Endodermal cell (in vitro differentiated cells): ENCODE data around the gene CETN3. TPM values are rescaled to one million over a fixed set of nuclear protein-coding genes. Genes with fewer than 3 reads are reported as not detected.

Experiments used
- DNase-seq: peaks from one replicate; pipeline ENCODE4 v3.0.0-alpha.2; 2017
- H3K27ac ChIP-seq: 2 replicates; pipeline ENCODE4 v1.5.1; 2013; ENCODE audit warnings: mild to moderate bottlenecking, low read depth, low read length, moderate library complexity
- H3K27me3 ChIP-seq: 2 replicates; pipeline ENCODE4 v1.6.1; 2013; ENCODE audit warnings: mild to moderate bottlenecking, low read length, moderate library complexity; ENCODE audit not compliant: insufficient read depth, control insufficient read depth, poor library complexity, severe bottlenecking
- H3K36me3 ChIP-seq: 2 replicates; pipeline ENCODE4 v1.7.0; 2013; ENCODE audit warnings: mild to moderate bottlenecking, low read length, moderate library complexity; ENCODE audit not compliant: control insufficient read depth, insufficient read depth
- H3K4me1 ChIP-seq: one replicate; pipeline ENCODE4 v1.7.0; 2013; ENCODE audit warnings: low read length; ENCODE audit not compliant: control insufficient read depth, insufficient read depth
- H3K4me3 ChIP-seq: 2 replicates; pipeline ENCODE4 v1.5.1; 2013; ENCODE audit warnings: mild to moderate bottlenecking, low read length, moderate library complexity
- H3K9ac ChIP-seq: 2 replicates; pipeline ENCODE4 v1.6.1; 2013; ENCODE audit warnings: mild to moderate bottlenecking, low read length, moderate library complexity; ENCODE audit not compliant: poor library complexity, severe bottlenecking; ENCODE audit errors: extremely low read depth
- H3K9me3 ChIP-seq: 2 replicates; pipeline ENCODE4 v1.6.1; 2013; ENCODE audit warnings: mild to moderate bottlenecking, low read length, moderate library complexity; ENCODE audit not compliant: control insufficient read depth
- H3K27ac Mint-ChIP-seq: 2 replicates; pipeline ENCODE4 v1.8.0; 2020; ENCODE audit warnings: mixed read lengths
- H3K27me3 Mint-ChIP-seq: 2 replicates; pipeline ENCODE4 v1.8.0; 2021; ENCODE audit warnings: mild to moderate bottlenecking, mixed read lengths; ENCODE audit not compliant: insufficient read depth
- H3K36me3 Mint-ChIP-seq: 2 replicates; pipeline ENCODE4 v1.8.0; 2020; ENCODE audit warnings: low read depth, mixed read lengths
- H3K4me1 Mint-ChIP-seq: 2 replicates; pipeline ENCODE4 v1.8.0; 2020; ENCODE audit warnings: mixed read lengths
- H3K4me3 Mint-ChIP-seq: 2 replicates; pipeline ENCODE4 v1.8.0; 2020; ENCODE audit warnings: mild to moderate bottlenecking, moderate library complexity, mixed read lengths
- H3K9me3 Mint-ChIP-seq: 2 replicates; pipeline ENCODE4 v1.8.0; 2020; ENCODE audit warnings: mild to moderate bottlenecking, mixed read lengths
- CTCF ChIP-seq: fragments of 200-600 bp; sonication (generic); conservative IDR thresholded peaks from 2 replicates; pipeline ENCODE4 v1.5.0; 2021; ENCODE audit warnings: antibody characterized with exemption, mild to moderate bottlenecking
- WGBS, 2 experiments: methylation state at CpG; one replicate each; pipeline versions ENCODE4 v1.1.5 to v1.1.7; 2013; ENCODE audit warnings: missing lambda C conversion rate in 2 of 2, mixed read lengths in 1 of 2; ENCODE audit not compliant: insufficient coverage in 1 of 2, insufficient read length in 1 of 2; 5-methylcytosine and 5-hydroxymethylcytosine counted together
- total RNA-seq, 2 donors: library from RNA; stranded (reverse); fragmentation: NEBNext Ultra II Directional in 1 of 2; extraction: Animal tissue kit (Norgen Biotek cat#: 25700) in 1 of 2; gene quantifications; 2 replicates in 1 of 2; 3 replicates in 1 of 2; pipeline ENCODE4 v1.2.1, GENCODE V29; 2021

The CETN3 gene
- total RNA-seq, 2 donors from 2014 or later = 50.7 to 65.1 TPM

DNA sequence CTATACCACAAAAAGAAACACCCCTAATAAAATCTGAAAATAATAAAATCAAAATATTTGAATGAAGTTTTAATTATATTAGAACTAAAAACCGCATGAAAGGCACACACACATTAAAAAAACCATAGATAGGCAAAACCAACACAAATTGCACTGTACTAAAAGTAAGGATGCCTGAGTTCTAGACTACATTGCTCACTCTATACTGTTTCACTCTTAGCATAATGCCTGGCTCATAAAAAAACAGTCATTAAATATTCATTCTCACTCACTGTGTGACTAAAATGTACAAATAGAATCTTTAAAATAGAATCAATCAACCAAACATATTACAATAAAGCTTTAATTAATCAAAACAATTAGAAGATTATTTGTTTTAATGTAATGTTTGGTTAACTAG lies 41.7 kb downstream of the CETN3 start:
- H3K4me1 Mint-ChIP-seq = peaks cover 3% of the 10 kb centered on the region
- 93% methylated on average over 1 of the region's 1 CpG; no CpG with 5 or more reads in 1 of the 2 experiments for WGBS, 2 experiments
- peaks cover 11% of the 10 kb centered on the region for H3K36me3 Mint-ChIP-seq

GRCh38 chr5:90366948-90367347 lies 42.6 kb downstream of the CETN3 start:
- peaks cover 24% of the 10 kb centered on the region for H3K9me3 ChIP-seq
- H3K9me3 Mint-ChIP-seq = peaks cover 30% of the 10 kb centered on the region
- H3K27me3 ChIP-seq = no peaks in the 10 kb centered on the region
- no peak overlapping the region for H3K9ac ChIP-seq
- 29 to 71% methylated on average over 1 to 3 of the region's 3 CpGs for WGBS, 2 experiments
- H3K36me3 ChIP-seq = no peaks in the 10 kb centered on the region
- H3K27ac ChIP-seq = no peak overlapping the region
- H3K27me3 Mint-ChIP-seq = no peaks in the 10 kb centered on the region
- peaks cover 3% of the 10 kb centered on the region for H3K4me1 Mint-ChIP-seq
- no peak overlapping the region for H3K27ac Mint-ChIP-seq
- no peaks in the 10 kb centered on the region for H3K4me1 ChIP-seq
- no peak for TF ChIP-seq CTCF
- no peak for DNase-seq
- H3K4me3 Mint-ChIP-seq = no peak overlapping the region
- peaks cover 9% of the 10 kb centered on the region for H3K36me3 Mint-ChIP-seq
- no peak overlapping the region for H3K4me3 ChIP-seq

More for the DNA sequence above, 41.7 kb downstream of the CETN3 start:
- Histone ChIP-seq H3K27ac (no peak overlapping the region), H3K4me1 (no peaks in the 10 kb centered on the region), H3K36me3 (no peaks in the 10 kb centered on the region), H3K4me3 (no peak overlapping the region), H3K27me3 (no peaks in the 10 kb centered on the region), H3K9me3 (peaks cover 29% of the 10 kb centered on the region), H3K9ac (no peak overlapping the region)
- no peak overlapping the region for H3K4me3 Mint-ChIP-seq
- no peak for DNase-seq
- H3K9me3 Mint-ChIP-seq = peaks cover 37% of the 10 kb centered on the region
- H3K27me3 Mint-ChIP-seq = no peaks in the 10 kb centered on the region
- no peak for TF ChIP-seq CTCF
- no peak overlapping the region for H3K27ac Mint-ChIP-seq

- H3K27ac Mint-ChIP-seq = no peak overlapping the region
- no peaks in the 10 kb centered on the region for H3K36me3 Mint-ChIP-seq
- H3K27me3 Mint-ChIP-seq = no peaks in the 10 kb centered on the region
- DNase-seq = no peak
- Histone ChIP-seq H3K9me3 (peaks cover 8% of the 10 kb centered on the region), H3K36me3 (no peaks in the 10 kb centered on the region), H3K4me3 (no peak overlapping the region), H3K27ac (no peak overlapping the region), H3K4me1 (no peaks in the 10 kb centered on the region), H3K27me3 (no peaks in the 10 kb centered on the region), H3K9ac (no peak overlapping the region)
- H3K4me1 Mint-ChIP-seq = peaks cover 3% of the 10 kb centered on the region
- H3K4me3 Mint-ChIP-seq = no peak overlapping the region
- TF ChIP-seq CTCF = no peak
- peaks cover 14% of the 10 kb centered on the region for H3K9me3 Mint-ChIP-seq
These were observed 44.2 kb downstream of the CETN3 start for GRCh38 chr5:90365328-90365727.
